Panc1 (cell line): Measurements from ENCODE around the gene COX17. TPM values are rescaled to one million over a fixed set of nuclear protein-coding genes. Genes with fewer than 3 reads are reported as not detected.
A peak's percentile ranks its signal among the peaks of the same experiment; 100 is the strongest.

Experiments used
- ATAC-seq: fragments of 200-7000 bp; cut with Tn5 transposase; 2 replicates; pipeline ENCODE4 v1.9.1; 2020; ENCODE audit warnings: mild to moderate bottlenecking, moderate library complexity
- BruUV-seq: library from RNA; stranded (reverse); fragments of 400-500 nt; replicated peaks from 2 replicates; lab custom pipeline; 2021; lab: Mats Ljungman, UMichigan
- CTCF ChIA-PET: fragments of 300-600 bp; sonication (Branson Sonifier 250); formaldehyde crosslinking; loops from one replicate; lab custom pipeline; 2022; ENCODE audit warnings: antibody characterized with exemption; lab: Charles Lee
- POLR2A ChIA-PET: fragments of 300-600 bp; sonication (Branson Sonifier 250); formaldehyde crosslinking; loops from one replicate; lab custom pipeline; 2022; ENCODE audit warnings: antibody characterized with exemption; lab: Charles Lee
- DNase-seq: peaks from one replicate; pipeline ENCODE4 v3.0.0-alpha.2; 2010; ENCODE audit warnings: low read depth, low spot score
- H3K27ac ChIP-seq: 2 replicates; pipeline ENCODE4 v1.5.1; 2011; ENCODE audit warnings: mild to moderate bottlenecking, low read length, inconsistent platforms
- H3K27me3 ChIP-seq: fragments of 200-500 bp; sonication (Bioruptor generic); 2 replicates; pipeline ENCODE4 v1.6.0; 2014; ENCODE audit warnings: low read length, inconsistent platforms; ENCODE audit not compliant: control insufficient read depth, insufficient read depth
- H3K36me3 ChIP-seq: fragments of 200-500 bp; sonication (Bioruptor generic); 2 replicates; pipeline ENCODE4 v1.5.1; 2014; ENCODE audit warnings: inconsistent platforms, mild to moderate bottlenecking, low read length, moderate library complexity; ENCODE audit not compliant: control insufficient read depth, insufficient read depth
- H3K4me1 ChIP-seq: 2 replicates; pipeline ENCODE4 v1.5.1; 2011; ENCODE audit warnings: inconsistent platforms, mild to moderate bottlenecking, low read length, moderate library complexity; ENCODE audit not compliant: control insufficient read depth, insufficient read depth
- H3K4me3 ChIP-seq, 2 experiments: 2 replicates each; pipeline ENCODE4 v1.5.1; 2011 to 2012; ENCODE audit warnings: low read depth in 2 of 2, low read length in 2 of 2, mild to moderate bottlenecking in 2 of 2, inconsistent platforms in 1 of 2, moderate library complexity in 1 of 2
- H3K9me3 ChIP-seq: fragments of 200-500 bp; sonication (Bioruptor generic); 2 replicates; pipeline ENCODE4 v1.5.1; 2014; ENCODE audit warnings: low read depth, mild to moderate bottlenecking, inconsistent platforms, low read length, moderate library complexity; ENCODE audit not compliant: control insufficient read depth, insufficient read depth
- CTCF ChIP-seq: fragments of 450-650 bp; IDR thresholded peaks from 2 replicates; pipeline ENCODE4 v1.5.1; 2017; ENCODE audit warnings: mild to moderate bottlenecking
- POLR2AphosphoS5 ChIP-seq: IDR thresholded peaks from 2 replicates; pipeline ENCODE4 v1.6.1; 2012; ENCODE audit warnings: mild to moderate bottlenecking, low read depth, low read length, moderate library complexity
- REST ChIP-seq, 2 experiments: IDR thresholded peaks; 2 replicates each; pipeline ENCODE4 v1.6.1; 2011 to 2012; ENCODE audit warnings: low read depth in 2 of 2, control low read depth in 1 of 2, low read length in 1 of 2, mild to moderate bottlenecking in 1 of 2, moderate library complexity in 1 of 2; ENCODE audit not compliant: insufficient read depth in 1 of 2
- SIN3A ChIP-seq: IDR thresholded peaks from 2 replicates; pipeline ENCODE4 v1.6.1; 2012; ENCODE audit warnings: low read depth, mild to moderate bottlenecking, low read length, moderate library complexity, borderline replicate concordance; ENCODE audit not compliant: insufficient read depth
- TCF7L2 ChIP-seq: IDR thresholded peaks from 2 replicates; pipeline ENCODE4 v1.6.1; 2011; ENCODE audit warnings: mild to moderate bottlenecking, low read depth, low read length, inconsistent platforms
- in situ Hi-C: cut with HindIII; loops from 2 replicates; pipeline ENCODE4 v1.10.0; 2016; ENCODE audit warnings: low sequenced_read_pairs, low pct_unique_long_range_greater_than_20kb
- intact Hi-C: fragments of 100-400 bp; cut with micrococcal nuclease; formaldehyde crosslinking; loops from one replicate; pipeline ENCODE4 v1.10.0; 2022; ENCODE audit not compliant: unreplicated experiment
- total RNA-seq: library from RNA; stranded (reverse); gene quantifications from one replicate; pipeline ENCODE4 v1.2.1, GENCODE V29; 2021; ENCODE audit not compliant: unreplicated experiment

Gene COX17
- total RNA-seq, 1 experiment from 2014 or later: 81.6 TPM

- Histone ChIP-seq H3K4me1 (no peaks in the 10 kb centered on the region), H3K27me3 (peaks cover 2% of the 10 kb centered on the region; the same call in 1 of the 2 replicates), H3K27ac (no peak overlapping the region), H3K4me3 (no peak overlapping the region), H3K36me3 (no peaks in the 10 kb centered on the region), H3K9me3 (no peaks in the 10 kb centered on the region)
- intact Hi-C loops: no loop called here
- ChIA-PET POLR2A (no interaction called here), CTCF (interaction anchor here (0.8 kb wide), 1 partner anchor 42 kb away, joined by 10 read pairs; no protein-coding TSS in a partner anchor)
- TF ChIP-seq SIN3A (no peak), CTCF (no peak), TCF7L2 (no peak)
- in situ Hi-C loops: no loop called here
- DNase-seq (no peak), ATAC-seq (no peak)
- no TSS peak for BruUV-seq
Observed at GRCh38 chr3:119695480-119695879, 18.3 kb upstream of the COX17 start.

- BruUV-seq: no TSS peak
- Histone ChIP-seq H3K4me1 (no peaks in the 10 kb centered on the region), H3K36me3 (no peaks in the 10 kb centered on the region), H3K27me3 (peaks cover 5% of the 10 kb centered on the region; the same call in 1 of the 2 replicates), H3K4me3 (no peak overlapping the region), H3K9me3 (no peaks in the 10 kb centered on the region), H3K27ac (no peak overlapping the region)
- CTCF ChIA-PET: no interaction called here
- POLR2A ChIA-PET: no interaction called here
- TF ChIP-seq TCF7L2 (no peak), POLR2AphosphoS5 (no peak), SIN3A (no peak), CTCF (peak; percentile 67; the same call in 1 of the 2 replicates), REST (IDR thresholded peaks at IDR 0.05; ENCODE audit: insufficient read depth in 1 of 2, low read depth in 2 of 2, low read length in 1 of 2) (no peak)
- intact Hi-C loops (no loop called here), in situ Hi-C loops (no loop called here)
- DNase-seq (no peak), ATAC-seq (no peak)
Observed at GRCh38 chr3:119690043-119690656, 12.9 kb upstream of the COX17 start.
